Measurements from ENCODE around the gene TDRD7. TPM values are rescaled to one million over a fixed set of nuclear protein-coding genes. Genes with fewer than 3 reads are reported as not detected.

The TDRD7 gene
- total RNA-seq, 1 donor from 2014 or later = 5.5 TPM

DNA sequence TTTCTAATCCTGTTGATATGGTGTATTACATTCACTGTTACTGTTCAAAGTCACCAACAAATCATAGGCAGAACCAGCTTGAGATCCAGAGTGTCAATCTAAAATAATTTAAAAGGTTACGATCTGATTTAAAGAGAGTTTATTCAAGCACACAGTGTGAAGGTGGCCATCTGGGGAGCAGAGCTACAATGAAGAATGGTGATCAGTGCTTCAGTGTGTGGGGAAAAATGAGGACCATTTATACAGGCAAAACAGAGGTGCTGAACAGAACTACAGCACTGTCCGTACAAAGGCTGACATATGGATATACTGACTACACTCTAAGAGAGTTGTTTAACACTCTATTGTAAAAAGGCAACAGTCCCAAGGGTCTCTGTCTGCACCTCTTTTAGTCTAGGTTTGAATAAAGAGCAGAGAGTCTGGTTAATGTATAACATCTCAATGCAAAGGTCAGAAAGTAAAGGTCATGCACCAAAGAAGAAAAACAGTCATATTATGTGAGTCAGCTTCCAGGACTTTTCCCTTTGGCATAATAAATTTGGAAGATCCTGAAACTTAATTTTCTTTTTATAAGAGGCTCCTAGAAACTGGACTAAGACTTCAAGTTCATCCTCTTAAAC, 29.7 kb upstream of the TDRD7 start:
- DNase-seq = no peak
- Mint-ChIP-seq H3K27ac (no peak overlapping the region), H3K9me3 (no peaks in the 10 kb centered on the region), H3K4me1 (peaks cover 5% of the 10 kb centered on the region), H3K4me3 (no peak overlapping the region), H3K27me3 (peaks cover 15% of the 10 kb centered on the region), H3K36me3 (ENCODE audit: low read depth) (no peaks in the 10 kb centered on the region)
- intact Hi-C loops (cut with micrococcal nuclease) = no loop called here

DNA sequence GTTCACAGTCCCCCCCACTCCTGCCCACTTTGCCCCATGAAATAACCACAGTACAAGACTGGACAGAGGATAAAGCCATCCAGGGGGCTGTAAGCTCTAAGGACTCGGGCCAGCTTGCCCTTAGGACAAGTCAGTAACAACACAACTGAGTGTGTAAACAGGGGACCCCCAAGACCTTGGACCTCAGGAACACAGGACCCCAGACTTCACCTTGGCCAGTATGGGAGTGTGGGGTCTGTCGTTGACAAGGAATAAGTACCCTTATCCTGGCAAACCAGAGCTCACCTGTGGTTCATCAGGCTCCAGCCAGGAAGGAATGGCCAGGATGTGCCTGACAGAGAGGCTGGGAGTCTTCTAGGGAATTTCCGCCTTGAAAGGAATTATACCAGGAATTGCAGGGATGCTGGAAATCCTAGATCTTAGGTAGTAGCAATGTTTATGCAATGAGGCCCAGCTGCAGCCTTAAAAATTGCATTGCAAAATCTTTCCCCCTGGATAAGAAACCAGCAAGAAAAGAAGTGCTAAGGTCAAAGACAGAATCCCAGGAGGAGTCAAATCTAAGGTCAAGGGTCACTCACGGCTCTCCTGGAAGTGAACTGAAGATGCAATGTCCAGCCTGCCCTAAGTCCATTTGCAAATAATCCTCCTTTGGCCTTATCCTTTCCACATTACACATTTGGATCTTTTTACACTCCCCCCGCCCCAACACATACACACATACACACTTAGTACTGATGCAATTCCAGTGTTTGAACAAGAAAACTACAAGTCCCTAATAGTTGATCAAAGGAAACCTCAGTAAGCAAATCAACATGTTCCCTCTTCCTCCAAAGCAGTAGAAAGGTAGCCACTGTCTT, 27.3 kb upstream of the TDRD7 start:
- Mint-ChIP-seq H3K27me3 (peaks cover 15% of the 10 kb centered on the region), H3K4me3 (no peak overlapping the region), H3K9me3 (no peaks in the 10 kb centered on the region), H3K27ac (no peak overlapping the region), H3K4me1 (peaks cover 23% of the 10 kb centered on the region), H3K36me3 (ENCODE audit: low read depth) (no peaks in the 10 kb centered on the region)
- DNase-seq = no peak
- intact Hi-C loops (cut with micrococcal nuclease) = no loop called here

DNA sequence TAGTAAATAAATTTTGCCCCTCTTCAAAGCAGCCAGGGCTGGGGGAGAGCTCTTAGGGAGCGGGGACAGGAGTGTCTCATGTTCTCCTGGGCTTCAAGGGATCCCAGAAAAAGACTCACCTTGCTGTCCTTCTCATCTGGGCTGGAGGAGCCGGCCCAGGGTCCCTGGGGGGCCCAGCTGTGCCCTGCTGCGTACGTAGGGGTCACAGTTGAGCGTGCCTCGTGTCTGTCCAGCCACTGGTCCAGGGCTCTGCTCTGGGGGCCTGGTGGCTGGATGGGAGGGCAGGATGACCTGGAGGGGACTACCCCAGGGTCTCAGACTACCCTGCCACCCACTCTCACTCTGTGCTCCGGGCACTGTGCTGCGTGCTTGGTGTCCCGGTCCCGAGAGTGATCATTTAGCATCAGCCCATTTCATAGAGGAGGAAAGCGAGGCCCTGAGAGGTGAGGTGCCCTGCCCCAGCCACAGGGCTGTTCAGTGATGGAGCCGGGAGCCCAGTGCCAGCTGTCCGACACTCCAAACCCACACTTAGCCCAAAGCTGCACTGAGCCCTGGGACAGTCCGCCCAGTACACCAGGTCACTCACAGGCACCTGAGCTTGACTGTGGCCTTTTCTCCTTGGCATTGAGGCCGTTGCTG, 26.2 kb upstream of the TDRD7 start:
- Mint-ChIP-seq H3K27me3 (peaks cover 18% of the 10 kb centered on the region), H3K27ac (no peak overlapping the region), H3K4me1 (peaks cover 26% of the 10 kb centered on the region), H3K4me3 (no peak overlapping the region), H3K9me3 (no peaks in the 10 kb centered on the region), H3K36me3 (ENCODE audit: low read depth) (no peaks in the 10 kb centered on the region)
- no peak for DNase-seq
- intact Hi-C loops (cut with micrococcal nuclease) = no loop called here

DNA sequence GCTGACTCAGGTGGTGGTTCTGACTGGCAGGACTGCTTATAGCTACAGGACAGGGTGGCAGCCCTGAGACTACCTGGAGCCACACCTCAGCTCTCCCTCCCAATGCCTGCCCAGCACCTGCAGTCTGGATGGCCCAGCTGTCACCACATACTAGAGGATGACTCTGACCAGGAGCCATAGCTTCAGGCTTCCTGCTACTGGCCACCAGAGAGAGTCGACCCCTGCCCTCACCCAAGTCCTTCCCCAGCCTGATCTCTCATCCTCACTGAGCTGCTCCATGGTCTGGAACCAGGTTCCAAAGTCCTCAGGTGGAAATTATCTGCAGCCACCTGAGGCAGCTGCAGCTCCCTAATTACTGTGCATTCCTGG, 25.6 kb upstream of the TDRD7 start:
- no peak overlapping the region for H3K4me3 Mint-ChIP-seq
- intact Hi-C loops (cut with micrococcal nuclease) = no loop called here
- peaks cover 20% of the 10 kb centered on the region for H3K27me3 Mint-ChIP-seq
- H3K4me1 Mint-ChIP-seq = peaks cover 26% of the 10 kb centered on the region
- no peak for DNase-seq
- H3K27ac Mint-ChIP-seq = no peak overlapping the region
- H3K36me3 Mint-ChIP-seq (ENCODE audit: low read depth) = no peaks in the 10 kb centered on the region
- no peaks in the 10 kb centered on the region for H3K9me3 Mint-ChIP-seq

DNA sequence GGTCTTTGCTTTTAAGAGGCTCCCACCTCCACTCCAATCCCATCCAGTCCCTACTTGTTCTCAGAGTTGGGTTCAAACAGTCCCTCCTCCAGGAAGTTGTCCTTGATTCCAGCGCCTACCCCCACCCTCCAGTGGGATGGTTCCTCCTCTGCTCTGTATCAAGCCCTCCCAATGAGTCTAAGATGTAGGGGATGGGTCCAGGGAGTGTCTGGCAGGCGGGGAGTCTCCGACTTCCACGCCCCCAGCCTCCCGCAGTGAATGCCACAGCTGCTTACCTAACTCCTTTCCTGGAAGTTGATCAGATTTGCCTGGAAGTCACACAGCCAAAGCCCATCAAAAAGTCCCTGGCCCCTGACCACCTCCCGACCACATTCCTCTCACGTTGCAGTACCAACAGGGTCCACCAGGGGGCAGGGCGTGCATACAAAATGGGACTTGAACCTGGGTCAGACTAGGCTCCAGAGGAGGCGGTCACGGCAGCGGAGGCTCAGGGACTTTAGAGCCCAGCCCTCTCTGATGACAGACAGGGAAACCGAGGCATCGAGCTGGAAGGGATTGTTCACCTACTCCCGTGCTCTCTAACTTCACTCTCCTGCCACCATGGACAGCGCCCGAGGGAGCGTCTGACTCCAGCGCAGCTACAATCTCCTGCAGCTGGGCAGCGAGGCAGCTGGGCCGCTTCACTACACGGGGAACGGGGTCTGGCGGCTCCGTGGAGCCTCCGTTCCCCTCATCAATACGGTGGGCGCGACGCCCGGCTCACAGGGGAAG, 25.0 kb upstream of the TDRD7 start:
- Mint-ChIP-seq H3K27me3 (peaks cover 24% of the 10 kb centered on the region), H3K4me1 (peaks cover 26% of the 10 kb centered on the region), H3K36me3 (ENCODE audit: low read depth) (no peaks in the 10 kb centered on the region), H3K27ac (no peak overlapping the region), H3K4me3 (no peak overlapping the region), H3K9me3 (no peaks in the 10 kb centered on the region)
- peak; percentile 93 for DNase-seq
- intact Hi-C loops (cut with micrococcal nuclease) = loop anchor here (1.0 kb wide), 4 partner anchors 10 to 228 kb away; partner anchors contain the start of gene TDRD7

DNA sequence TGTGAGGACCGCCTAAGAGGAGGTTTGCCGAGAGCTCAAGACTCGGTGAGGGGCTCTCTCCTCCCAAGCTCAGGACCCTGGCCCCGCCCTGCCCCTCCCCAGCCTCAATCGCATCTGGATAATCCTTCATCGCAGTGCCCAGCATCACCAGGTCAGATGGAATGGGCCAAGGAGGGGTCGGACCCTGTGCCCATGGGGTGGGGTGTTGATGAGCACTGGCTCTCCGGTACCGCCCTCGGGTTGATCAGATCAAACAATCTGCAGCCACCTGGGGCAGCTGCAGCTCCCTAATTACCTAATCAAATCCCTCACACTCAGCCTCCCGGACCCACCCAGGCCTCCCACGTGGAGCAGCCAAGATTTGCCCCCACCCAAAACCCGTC, 24.4 kb upstream of the TDRD7 start:
- Mint-ChIP-seq H3K4me1 (peaks cover 26% of the 10 kb centered on the region), H3K36me3 (ENCODE audit: low read depth) (no peaks in the 10 kb centered on the region), H3K27ac (no peak overlapping the region), H3K9me3 (no peaks in the 10 kb centered on the region), H3K4me3 (no peak overlapping the region), H3K27me3 (peaks cover 27% of the 10 kb centered on the region)
- intact Hi-C loops (cut with micrococcal nuclease) = loop anchor here (1.0 kb wide), 4 partner anchors 10 to 228 kb away; partner anchors contain the start of gene TDRD7
- DNase-seq = no peak

DNA sequence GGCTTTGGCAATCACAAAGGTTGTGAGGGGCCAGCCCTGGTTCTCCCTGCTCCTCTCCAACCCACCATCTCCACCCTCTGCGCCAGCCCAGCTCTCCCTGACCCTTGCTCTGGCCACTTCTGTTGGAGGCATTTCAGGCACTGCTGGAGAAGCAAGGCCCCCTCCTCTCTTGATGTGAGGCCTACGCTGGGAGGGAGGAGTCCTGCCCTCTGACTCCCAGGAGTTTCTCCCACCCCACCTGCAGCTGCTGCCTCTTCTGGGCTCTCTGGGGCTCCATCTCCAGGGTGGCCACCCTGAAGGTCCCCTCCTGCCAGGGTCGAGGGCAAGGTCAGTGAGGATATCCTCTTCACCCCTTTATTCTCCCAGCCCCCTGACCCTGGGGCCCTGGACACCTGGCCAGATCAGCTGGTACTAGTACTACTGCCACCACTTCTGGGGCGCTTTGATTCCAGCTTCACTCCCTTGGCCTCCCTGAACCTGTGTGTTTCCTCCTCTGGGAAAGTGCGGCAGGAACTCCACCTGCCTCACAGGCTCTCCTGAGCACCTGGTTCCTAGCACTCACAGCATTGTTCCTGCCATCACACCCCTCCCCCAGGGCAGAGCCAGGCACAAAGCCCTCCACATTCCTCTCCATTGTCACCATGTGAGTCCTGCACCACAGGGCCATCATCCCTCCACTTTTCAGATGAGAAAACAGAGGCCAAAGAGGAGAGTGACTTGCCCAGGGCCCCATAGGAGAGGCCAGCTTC, 23.8 kb upstream of the TDRD7 start:
- Mint-ChIP-seq H3K9me3 (no peaks in the 10 kb centered on the region), H3K4me1 (peaks cover 26% of the 10 kb centered on the region), H3K4me3 (no peak overlapping the region), H3K36me3 (ENCODE audit: low read depth) (no peaks in the 10 kb centered on the region), H3K27ac (peak overlapping the region; percentile 69), H3K27me3 (peaks cover 25% of the 10 kb centered on the region)
- intact Hi-C loops (cut with micrococcal nuclease) = loop anchor here (1.0 kb wide), 4 partner anchors 9 to 227 kb away; partner anchors contain the start of gene TDRD7
- no peak for DNase-seq

DNA sequence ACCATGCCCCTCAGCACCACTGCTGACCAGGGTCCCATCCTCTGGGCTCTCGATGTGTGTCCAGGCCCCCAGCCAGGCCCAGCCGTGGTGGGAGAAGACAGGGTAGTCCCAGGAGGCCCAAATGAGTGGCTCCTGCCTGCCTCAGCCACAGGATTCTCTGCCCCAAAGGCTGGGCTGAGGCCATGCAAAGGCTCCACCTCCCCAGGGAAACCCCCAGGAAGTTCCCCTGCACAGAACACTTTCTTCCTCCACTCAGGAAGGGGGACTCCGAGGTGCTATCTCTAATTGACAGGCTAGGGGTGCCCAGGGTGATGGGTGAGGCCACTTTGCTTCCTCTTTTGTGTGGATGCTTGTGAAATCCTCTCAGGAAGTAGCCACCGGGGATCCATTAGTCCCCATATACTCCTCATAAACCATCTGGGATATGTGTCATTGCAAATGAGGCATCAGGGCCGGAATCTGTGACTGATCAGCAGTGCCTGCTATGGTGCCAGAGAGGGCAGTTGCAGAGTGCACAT, 23.1 kb upstream of the TDRD7 start:
- intact Hi-C loops (cut with micrococcal nuclease) = no loop called here

DNA sequence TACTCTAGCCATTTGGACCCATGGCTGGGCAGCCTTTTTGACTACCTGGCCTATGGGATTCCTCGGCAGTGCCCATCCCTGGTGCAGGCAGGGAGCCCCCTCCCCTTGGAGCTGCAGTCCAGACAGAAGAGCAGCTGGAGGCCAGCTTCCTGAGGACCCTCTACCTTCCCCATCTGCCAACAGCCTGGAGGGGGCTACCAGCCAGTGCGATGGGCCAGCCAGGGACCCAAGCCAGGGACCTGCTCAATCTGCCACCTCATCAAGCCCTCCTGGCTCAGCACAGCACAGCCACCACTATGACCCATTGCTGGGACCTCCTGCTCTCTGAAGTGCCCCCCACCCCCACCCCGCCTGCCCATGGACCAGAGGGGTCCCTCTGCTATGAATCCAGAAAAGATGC, 22.6 kb upstream of the TDRD7 start:
- intact Hi-C loops (cut with micrococcal nuclease) = no loop called here
- Mint-ChIP-seq H3K9me3 (no peaks in the 10 kb centered on the region), H3K4me1 (peaks cover 26% of the 10 kb centered on the region), H3K27me3 (peaks cover 34% of the 10 kb centered on the region), H3K4me3 (no peak overlapping the region), H3K36me3 (ENCODE audit: low read depth) (no peaks in the 10 kb centered on the region), H3K27ac (no peak overlapping the region)
- no peak for DNase-seq

More for the DNA sequence above, 23.1 kb upstream of the TDRD7 start:
- Mint-ChIP-seq H3K4me3 (peak overlapping the region; percentile 12), H3K27me3 (peaks cover 31% of the 10 kb centered on the region), H3K36me3 (ENCODE audit: low read depth) (no peaks in the 10 kb centered on the region), H3K9me3 (no peaks in the 10 kb centered on the region), H3K4me1 (peaks cover 26% of the 10 kb centered on the region), H3K27ac (peak overlapping the region; percentile 69)
- DNase-seq = peak; percentile 84

DNA sequence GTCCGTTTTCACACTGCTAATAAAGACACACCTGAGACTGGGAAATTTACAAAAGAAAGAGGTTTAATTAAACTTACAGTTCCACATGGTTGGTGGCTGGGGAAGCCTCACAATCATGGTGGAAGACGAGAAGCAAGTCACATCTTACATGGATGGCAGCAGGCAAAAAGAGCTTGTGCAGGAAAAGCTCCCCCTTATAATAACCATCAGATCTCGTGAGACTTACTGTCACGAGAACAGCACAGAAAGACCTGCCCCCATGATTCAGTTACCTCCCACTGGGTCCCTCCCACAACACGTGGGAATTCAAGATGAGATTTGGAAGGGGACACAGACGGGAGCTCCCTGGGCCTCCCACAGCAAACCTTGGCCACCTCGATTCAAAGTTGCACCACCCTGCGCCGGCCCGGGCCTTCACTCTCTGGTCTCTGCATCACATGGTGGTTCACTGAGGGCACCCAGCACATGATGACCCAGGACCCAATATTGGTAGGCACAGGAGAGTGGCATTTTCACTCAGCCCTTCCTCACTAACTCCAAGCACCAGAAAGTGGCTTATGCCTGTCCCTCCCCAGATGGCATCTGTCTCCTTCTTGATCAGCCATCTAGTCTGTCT, 21.0 kb upstream of the TDRD7 start:
- peaks cover 26% of the 10 kb centered on the region for H3K4me1 Mint-ChIP-seq
- no peak overlapping the region for H3K4me3 Mint-ChIP-seq
- no peak for DNase-seq
- intact Hi-C loops (cut with micrococcal nuclease) = loop anchor here (10.0 kb wide), 1 partner anchor 156 kb away; no protein-coding TSS in a partner anchor
- H3K27ac Mint-ChIP-seq = no peak overlapping the region
- no peaks in the 10 kb centered on the region for H3K9me3 Mint-ChIP-seq
- H3K36me3 Mint-ChIP-seq (ENCODE audit: low read depth) = no peaks in the 10 kb centered on the region
- peaks cover 41% of the 10 kb centered on the region for H3K27me3 Mint-ChIP-seq

DNA sequence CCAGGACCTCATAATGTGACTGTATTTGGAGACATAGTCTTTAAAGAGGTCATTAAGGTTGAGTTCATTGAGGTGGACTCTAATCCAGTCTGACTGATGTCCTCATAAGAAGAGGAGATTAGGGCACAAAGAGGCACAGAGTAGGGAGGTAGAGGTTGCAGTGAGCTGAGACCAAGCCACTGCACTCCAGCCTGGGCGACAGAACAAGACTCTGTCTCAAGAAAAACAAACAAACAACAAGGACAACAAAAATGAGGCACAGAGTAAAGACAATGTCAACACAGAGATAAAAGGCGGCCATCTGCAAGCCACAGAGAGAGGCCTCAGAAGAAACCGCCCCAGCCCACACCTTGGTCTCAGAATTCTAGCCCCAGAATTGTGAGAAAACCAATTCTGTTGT, 17.0 kb upstream of the TDRD7 start:
- DNase-seq = no peak
- Mint-ChIP-seq H3K4me3 (no peak overlapping the region), H3K9me3 (no peaks in the 10 kb centered on the region), H3K36me3 (ENCODE audit: low read depth) (no peaks in the 10 kb centered on the region), H3K4me1 (peaks cover 23% of the 10 kb centered on the region), H3K27me3 (peaks cover 39% of the 10 kb centered on the region), H3K27ac (no peak overlapping the region)
- intact Hi-C loops (cut with micrococcal nuclease) = loop anchor here (10.0 kb wide), 1 partner anchor 160 kb away; no protein-coding TSS in a partner anchor

DNA sequence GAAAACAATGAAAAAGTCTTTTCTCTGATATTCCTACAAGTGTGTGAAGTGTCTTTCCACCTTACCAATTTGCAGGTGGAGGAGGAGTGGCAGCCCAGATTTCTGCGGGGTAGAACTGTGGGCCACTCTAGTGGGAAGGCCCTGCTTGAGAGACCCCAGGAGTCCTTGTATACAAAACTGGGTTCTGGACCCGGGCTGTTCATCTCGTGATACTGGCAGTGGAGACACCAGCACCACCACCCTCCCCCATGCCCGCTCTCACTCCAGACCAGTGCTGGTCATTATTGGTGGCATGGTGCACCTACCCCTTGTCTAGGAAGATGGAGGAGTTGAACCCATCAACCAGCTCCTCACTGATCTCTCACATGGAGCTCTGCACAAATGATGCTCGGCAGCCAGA, 16.2 kb upstream of the TDRD7 start:
- DNase-seq = no peak
- peaks cover 21% of the 10 kb centered on the region for H3K4me1 Mint-ChIP-seq
- no peaks in the 10 kb centered on the region for H3K9me3 Mint-ChIP-seq
- peaks cover 45% of the 10 kb centered on the region for H3K27me3 Mint-ChIP-seq
- no peak overlapping the region for H3K4me3 Mint-ChIP-seq
- no peak overlapping the region for H3K27ac Mint-ChIP-seq
- intact Hi-C loops (cut with micrococcal nuclease) = loop anchor here (2.0 to 10.0 kb wide), 2 partner anchors 17 to 161 kb away; partner anchors contain the start of gene TDRD7
- no peaks in the 10 kb centered on the region for H3K36me3 Mint-ChIP-seq (ENCODE audit: low read depth)
